GM12865 (cell line): ENCODE measurements around the gene BBS1.

Experiments used
- DNase-seq: peaks from one replicate; pipeline ENCODE4 v3.0.0; 2010; ENCODE audit warnings: low read depth
- H3K4me3 ChIP-seq: 2 replicates; pipeline ENCODE4 v1.5.1; 2011; ENCODE audit warnings: mild to moderate bottlenecking, low read depth, low read length, control low read depth
- TF ChIP-seq, protein P1 (sequence below): IDR thresholded peaks from 2 replicates; pipeline ENCODE4 v1.5.1; 2011; ENCODE audit warnings: low read length, control low read depth, low read depth, inconsistent platforms; ENCODE audit not compliant: insufficient read depth; ENCODE audit errors: missing control alignments

The BBS1 gene

DNA sequence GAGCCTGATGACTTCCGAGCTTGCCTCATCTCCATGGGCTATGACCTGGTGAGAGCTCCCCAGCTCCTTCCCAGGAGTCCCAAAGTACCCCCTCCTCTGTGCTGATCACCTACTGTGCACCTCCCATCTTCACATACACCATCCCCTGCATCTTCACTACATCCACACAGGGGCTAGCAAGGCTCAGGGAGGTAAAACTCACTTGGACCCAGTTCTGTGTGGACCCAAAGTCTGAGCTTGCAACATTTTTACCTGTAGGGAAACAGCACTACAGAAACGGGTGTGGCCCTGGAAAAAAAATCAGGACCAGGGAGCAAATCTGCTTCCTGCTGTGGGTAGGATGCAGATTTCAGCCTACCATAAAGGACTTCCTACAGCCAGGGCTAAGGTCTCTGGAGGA, 51.8 kb downstream of the BBS1 start:
- TF ChIP-seq, protein P1, sequence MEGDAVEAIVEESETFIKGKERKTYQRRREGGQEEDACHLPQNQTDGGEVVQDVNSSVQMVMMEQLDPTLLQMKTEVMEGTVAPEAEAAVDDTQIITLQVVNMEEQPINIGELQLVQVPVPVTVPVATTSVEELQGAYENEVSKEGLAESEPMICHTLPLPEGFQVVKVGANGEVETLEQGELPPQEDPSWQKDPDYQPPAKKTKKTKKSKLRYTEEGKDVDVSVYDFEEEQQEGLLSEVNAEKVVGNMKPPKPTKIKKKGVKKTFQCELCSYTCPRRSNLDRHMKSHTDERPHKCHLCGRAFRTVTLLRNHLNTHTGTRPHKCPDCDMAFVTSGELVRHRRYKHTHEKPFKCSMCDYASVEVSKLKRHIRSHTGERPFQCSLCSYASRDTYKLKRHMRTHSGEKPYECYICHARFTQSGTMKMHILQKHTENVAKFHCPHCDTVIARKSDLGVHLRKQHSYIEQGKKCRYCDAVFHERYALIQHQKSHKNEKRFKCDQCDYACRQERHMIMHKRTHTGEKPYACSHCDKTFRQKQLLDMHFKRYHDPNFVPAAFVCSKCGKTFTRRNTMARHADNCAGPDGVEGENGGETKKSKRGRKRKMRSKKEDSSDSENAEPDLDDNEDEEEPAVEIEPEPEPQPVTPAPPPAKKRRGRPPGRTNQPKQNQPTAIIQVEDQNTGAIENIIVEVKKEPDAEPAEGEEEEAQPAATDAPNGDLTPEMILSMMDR: no peak
- no peak overlapping the region for H3K4me3 ChIP-seq
- DNase-seq: no peak

DNA sequence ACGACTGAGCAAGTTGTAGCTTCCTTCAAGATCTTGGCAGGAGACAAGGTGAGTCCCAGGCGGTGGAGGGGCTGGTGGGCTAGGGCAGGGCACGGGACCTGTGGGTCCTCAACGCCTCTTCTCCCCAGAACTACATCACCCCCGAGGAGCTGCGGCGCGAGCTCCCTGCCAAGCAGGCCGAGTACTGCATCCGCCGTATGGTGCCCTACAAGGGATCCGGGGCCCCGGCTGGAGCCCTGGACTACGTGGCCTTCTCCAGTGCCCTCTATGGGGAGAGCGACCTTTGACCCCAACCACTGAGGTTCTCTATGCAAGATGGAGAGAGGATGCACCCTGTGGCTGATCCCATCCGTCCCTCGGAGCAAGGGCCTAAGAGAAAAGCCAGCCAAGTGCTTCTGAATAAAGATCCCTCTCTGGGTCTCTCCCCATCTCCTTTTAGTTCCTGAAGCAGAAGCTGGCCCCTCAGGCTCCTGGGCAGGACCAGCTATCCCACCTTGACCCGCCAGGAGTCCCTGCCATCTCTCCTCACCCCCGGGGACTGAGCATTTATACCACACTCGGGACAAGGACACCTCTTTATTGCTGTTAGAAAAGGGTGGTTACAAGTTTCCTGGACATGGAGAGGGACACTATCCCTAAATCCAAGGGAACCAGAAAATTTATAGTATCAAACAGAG, 52.6 kb downstream of the BBS1 start:
- no peak overlapping the region for H3K4me3 ChIP-seq
- TF ChIP-seq, protein P1: no peak
- DNase-seq: no peak

DNA sequence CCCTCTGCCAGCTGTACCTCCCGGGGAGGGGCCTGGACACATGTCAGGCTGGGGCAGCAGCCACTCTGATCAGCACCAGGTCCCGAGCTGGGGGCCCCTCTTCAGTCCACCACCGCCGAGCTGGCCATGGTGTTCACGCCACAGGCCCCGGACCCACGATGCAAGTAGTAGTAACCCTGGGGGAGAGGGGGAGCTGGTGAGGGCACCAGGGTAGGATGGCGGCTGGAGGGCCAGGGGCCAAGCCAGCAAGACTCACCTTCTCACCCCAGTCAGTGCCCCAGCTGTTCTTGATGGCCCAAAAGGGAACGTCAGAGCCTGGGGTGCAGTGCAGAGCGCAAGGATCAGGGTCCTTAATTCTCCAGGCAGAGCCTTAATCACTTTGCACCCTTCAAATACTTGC, 53.4 kb downstream of the BBS1 start:
- H3K4me3 ChIP-seq: no peak overlapping the region
- no peak for DNase-seq
- TF ChIP-seq, protein P1: no peak

DNA sequence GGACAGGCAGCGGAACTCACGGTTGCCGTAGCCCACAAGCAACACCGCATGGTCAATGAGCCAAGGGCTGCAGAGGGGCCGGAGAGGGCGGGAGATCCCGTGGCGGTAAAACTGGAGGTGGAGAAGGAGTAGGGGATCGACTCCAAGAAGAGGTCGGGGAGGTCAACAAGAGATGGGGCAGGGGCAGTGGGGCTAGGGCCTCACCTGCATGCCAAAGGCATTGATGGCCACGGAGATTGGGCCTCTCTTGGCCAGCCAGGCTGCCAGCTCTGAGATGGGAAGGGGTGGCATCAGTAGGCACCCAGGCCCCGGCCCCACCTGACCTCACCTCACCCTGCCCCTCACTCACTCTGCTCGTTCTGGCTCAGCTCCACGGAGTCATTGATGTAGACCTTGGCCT, 54.1 kb downstream of the BBS1 start:
- TF ChIP-seq, protein P1: no peak
- DNase-seq: no peak
- H3K4me3 ChIP-seq: no peak overlapping the region

DNA sequence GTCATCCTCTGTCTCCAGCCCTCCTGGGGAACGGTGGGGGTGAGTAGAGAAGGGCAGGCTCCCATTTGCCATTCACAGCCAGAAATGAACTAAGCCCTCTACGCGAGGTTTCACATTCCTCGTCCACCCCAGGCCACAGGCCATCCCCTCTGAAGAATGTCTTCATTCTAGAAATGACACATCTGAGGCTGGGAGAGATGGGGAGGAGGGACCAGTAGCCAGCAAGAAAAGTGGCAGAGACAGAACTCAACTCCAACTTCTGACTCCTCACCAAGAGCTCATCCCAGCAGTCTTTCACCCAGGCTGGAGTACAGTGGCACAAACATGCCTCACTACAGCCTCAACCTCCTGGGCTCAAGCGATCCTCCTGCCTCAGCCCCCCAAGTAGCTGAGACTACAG, 54.5 kb downstream of the BBS1 start:
- H3K4me3 ChIP-seq: no peak overlapping the region
- TF ChIP-seq, protein P1: no peak
- DNase-seq: no peak

DNA sequence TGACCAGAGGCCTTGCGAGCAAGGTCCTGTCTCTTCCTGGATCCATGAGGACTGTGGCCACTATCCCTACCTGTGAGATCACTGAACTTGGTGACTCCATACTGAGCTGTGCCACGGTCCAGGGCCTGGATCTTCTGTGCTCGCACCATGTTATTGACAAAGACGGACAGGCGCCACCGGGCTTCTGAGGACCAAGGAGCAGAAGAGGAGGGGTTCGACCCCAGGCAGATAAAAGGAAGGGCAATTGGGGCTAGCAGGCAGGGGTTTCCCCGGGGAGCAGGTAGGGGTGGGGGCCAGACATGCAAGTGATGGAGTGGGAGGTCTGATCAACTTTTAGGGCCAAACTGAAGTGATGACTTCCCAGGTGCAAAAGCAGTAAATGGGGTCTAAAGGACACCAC, 55.8 kb downstream of the BBS1 start:
- TF ChIP-seq, protein P1: no peak
- no peak overlapping the region for H3K4me3 ChIP-seq
- DNase-seq: no peak

DNA sequence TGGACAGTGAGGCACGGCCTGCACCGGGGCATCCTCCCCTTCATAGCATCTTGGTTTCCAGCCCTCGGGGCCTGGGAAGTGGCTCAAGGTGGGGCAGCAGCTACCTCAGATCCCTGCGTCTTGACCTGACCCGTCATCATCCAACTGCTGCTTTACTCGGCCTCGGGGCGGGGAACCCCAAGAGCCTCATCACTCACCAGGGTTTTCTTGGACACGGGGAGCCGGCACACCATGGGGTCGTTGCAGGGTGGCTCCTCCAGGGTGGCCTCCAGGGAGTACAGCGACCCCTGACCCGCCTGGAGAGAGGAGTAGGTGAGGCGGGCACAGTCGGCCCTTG, 57.3 kb downstream of the BBS1 start:
- DNase-seq: no peak
- TF ChIP-seq, protein P1: no peak
- no peak overlapping the region for H3K4me3 ChIP-seq
